Dedifferentiated amniotic fluid mesenchymal stem cell (primary cell): ENCODE data around the gene STING1.
A peak's percentile ranks its signal among the peaks of the same experiment; 100 is the strongest.

Source experiments
- DNase-seq: peaks from one replicate; pipeline ENCODE4 v3.0.0-alpha.2; 2016; ENCODE audit errors: extremely low spot score

Gene STING1

DNA sequence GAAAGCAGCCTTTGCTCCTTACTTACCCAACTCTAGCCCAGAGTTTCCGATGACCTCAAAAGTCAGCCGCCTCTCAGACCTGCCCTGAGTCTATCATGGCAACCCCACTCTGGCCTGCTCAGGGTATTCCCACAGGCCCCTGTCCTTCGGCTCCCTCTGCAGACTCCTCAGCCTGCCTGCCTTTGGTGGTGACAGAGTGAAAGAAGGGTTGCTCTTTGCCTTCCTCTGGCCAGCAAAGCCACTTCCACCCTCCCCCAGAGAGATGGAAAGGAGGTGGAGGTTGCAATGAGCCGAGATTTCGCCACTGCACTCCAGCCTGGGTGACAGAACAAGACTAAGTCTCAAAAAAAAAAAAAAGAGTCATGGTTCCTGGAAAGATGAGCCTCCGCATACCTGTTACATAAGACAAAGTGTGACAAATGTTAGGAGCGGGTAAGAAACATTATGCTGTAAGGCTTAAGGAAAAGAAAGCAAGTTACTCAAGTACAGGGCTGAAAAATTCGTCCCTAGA lies 14.1 kb downstream of the STING1 start:
- DNase-seq: no peak

GRCh38 chr5:139462586-139463276 lies 19.8 kb downstream of the STING1 start, which contains the start of gene ECSCR:
Gene ECSCR (minus strand): TSS chr5:139462743. CDS start chr5:139462670, 73 bp downstream.
- DNase-seq: no peak

GRCh38 chr5:139461698-139462097 lies 20.9 kb downstream of the STING1 start:
- no peak for DNase-seq

DNA sequence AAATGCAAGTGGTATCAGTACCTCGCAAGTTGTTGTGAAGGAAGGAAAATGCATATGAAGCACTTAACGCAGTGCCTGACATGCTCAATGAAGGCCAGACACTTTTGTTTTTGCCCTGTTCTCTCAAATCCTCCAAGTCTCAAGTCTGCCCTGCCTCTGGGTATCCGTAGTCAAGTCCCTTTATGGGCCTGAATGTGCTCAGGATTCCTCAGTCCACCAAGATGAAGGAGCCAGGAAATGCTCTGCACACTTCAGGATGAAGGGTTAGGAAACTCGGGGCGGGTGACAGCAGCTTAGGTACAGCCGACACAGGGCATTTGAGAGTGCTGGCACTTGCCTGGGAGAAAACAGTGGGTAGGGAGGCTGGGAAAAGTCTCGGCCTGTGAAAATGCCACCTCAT lies 21.4 kb downstream of the STING1 start:
- DNase-seq: no peak

GRCh38 chr5:139460455-139460854 lies 22.1 kb downstream of the STING1 start:
- DNase-seq: no peak

GRCh38 chr5:139459451-139459934 lies 23.1 kb downstream of the STING1 start:
- no peak for DNase-seq

GRCh38 chr5:139458580-139459407 lies 23.8 kb downstream of the STING1 start:
- DNase-seq: no peak

DNA sequence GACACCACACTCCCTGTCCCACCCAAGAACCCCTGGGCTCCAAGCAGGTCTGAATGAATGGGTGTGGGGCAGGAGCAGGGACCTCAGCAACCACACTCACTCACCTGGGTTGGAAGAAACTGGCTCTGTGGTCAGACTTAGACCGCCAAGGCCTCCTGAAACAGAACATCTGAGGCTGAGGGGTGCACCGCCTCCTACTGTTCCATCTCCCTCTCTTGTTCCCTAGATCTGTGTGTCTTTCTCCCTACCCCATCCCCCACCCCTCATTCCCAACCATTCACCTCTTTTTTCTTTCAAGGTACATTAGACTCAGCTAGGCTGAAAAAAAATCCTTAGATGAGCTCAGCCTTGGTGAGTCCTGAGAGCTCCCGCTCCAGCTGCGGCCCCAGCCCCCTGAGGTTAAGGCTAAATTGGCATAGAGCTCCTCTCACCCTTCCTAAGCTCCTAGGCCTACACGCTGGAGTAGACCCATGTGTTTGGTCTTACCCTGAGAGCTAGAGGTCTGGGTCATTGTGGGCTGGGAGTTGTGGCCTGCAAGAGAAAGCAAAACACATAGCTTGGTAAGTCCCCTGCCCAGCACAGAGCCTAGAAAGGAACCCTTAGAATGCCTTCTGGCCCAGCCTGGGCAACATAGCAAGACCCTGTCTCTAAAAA lies 24.8 kb downstream of the STING1 start:
- no peak for DNase-seq

- DNase-seq: no peak
Observed at GRCh38 chr5:139457241-139457640, 25.3 kb downstream of the STING1 start.

- no peak for DNase-seq
Observed at GRCh38 chr5:139456776-139457175, 25.8 kb downstream of the STING1 start.

DNA sequence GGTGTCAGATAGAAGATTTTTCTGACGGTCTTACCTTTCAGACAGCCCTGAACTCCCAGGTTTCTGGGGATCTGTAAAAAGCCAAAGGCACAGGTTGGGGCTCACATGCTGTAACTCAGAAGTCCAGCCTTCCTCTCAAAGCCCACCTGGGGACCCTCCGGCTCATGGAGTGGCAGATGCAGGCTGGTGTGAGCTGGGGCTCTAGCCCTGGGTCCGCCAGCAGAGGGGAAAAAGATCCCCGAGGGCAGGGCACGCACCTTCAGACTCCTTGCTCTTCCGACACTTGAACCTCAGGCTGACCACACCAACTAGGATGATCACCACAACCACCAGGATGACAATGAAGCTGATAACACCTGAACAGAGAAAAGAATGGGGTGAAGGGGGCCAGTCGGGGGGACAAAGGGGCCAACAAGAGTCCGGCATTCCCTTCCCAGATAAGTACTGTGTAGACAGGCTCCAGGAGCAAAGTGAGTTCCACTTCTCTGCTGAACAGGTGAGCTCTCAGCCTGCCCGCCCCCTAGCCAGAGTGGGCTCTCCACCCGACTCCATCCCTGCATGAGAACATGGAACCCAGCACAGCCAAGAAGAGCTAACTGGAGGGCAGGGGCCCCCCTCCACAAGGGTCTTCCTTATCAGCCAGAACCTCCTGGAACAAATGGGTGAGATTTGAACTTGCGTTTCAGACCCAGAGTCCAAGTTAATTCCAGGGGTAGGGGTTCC lies 27.8 kb downstream of the STING1 start:
- DNase-seq: no peak

DNA sequence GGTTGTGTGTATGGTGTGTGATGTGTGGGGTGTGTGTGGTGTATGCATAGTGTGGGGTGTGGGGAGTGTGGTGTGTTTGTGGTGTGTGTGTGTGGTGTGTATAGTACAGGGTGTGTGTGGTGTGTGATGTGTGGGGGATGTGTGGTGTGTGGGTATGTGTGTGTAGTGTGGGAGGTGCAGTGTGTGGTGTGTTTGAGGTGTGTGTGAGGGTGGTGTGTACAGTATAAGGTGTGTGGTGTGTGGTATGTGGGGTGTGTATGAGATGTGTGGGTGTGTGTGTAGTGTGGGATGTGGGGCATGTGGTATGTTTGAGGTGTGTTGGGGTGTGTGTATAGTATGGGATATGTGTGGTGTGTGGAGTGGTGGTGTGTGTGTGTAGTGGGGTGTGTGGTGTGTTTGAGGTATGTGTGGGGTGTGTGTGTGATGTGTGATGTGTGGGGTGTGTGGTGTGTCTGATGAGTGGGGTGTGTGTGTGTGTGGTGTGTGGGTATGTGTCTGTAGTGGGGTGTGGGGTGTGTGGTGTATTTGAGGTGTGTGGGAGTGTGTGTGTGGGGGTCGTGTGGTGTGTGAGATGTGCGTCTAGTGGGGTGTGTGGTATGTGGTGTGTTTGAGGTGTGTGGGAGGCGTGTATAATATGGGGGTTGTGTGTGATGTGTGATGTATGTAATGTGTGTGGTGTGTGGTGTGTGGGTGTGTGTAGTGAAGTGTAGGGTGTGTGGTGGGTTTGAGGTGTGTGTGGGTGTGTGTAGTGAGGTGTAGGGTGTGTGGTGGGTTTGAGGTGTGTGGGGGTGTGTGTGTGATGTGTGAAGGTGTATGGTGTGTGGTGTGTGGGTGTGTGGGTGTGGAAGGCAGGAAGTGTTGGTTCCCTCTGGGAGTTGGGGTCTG lies 28.6 kb downstream of the STING1 start:
- DNase-seq: no peak

DNA sequence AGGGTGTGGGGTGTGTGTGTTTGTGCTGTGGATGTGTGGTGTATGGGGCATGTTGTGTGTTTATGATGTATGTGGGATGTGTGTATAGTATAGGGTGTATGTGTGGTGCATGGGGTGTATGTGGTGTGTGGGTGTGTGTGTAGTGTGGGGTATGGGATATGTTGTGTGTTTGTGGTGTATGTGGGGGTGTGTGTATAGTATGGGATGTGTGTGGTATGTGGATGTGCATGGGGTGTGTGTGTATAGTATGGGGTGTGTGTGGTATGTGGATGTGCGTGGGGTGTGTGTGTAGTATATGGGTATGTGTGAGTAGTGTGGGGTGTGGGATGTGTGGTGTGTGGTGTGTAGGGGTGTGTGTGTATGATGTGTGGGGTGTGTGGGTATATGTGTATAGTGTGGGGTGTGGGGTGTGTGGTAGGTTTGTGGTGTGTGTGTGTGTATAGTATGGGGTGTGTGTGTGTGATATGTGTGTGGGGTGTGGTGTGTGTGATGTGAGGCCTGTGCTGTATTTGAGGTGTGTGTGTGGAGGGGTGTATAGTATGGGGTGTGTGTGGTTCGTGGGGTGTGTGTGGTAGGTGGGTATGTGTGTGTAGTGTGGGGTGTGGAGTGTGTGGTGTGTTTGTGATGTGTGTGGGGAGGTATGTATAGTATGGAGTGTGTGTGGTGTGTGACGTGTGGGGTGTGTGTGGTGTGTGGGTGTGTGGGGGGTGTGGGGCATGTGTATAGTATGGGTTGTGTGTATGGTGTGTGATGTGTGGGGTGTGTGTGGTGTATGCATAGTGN lies 30.5 kb downstream of the STING1 start:
- no peak for DNase-seq

DNA sequence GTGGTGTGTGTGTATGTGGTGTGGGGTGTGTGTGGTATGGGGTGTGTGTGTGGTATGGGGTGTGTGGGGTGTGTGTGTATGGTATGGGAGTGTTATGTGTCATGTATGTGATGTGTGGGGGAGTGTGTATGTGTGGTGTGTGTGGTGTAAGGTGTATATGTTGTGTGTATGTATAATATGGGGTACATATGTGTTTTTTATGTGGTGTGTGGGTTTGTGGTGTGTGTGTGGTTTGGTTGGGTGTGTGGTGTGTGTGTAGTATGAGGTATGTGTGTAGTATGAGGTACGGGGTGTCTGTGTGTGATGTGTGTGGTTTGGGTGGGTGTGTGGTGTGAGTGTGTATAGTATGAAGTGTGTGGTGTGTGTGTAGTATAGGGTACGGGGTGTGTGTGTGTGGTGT lies 31.4 kb downstream of the STING1 start:
- DNase-seq: no peak

DNA sequence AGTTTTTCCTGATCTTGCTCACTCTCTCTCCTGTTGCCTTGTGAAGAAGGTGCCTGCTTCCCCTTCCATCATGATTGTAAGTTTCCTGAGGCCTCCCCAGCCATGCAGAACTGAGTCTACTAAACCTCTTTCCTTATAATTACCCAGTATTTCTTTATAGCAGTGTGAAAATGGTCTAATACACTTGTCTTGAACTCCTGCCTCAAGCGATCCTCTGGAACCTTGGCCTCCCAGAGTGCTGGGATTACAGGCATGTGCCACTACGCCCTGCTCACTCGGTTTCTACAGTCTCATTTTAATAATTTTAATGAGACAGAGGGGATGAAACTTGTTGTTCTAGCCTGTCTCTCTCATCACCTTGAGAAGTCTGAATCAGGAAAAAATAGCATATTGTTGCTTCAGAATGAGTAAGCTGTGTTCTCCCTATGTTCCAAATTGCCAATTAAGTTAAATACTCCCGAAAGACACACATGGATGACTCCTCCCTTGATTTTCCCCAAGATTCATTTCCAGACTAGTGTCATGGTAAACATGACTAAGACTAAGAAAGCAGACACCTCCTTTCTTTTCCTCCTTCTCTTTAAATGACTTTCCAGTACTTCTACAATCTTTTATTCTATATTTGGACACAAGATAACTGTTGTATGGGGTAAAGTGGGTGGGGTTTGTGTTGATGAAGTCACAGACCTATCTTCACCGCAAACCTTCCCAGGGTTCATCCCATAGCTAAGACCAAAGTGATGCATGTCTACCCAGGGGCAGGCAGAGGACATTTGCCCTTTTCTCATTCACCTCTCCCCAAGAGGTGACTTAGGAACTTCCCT lies 35.4 kb downstream of the STING1 start:
- DNase-seq: no peak

DNA sequence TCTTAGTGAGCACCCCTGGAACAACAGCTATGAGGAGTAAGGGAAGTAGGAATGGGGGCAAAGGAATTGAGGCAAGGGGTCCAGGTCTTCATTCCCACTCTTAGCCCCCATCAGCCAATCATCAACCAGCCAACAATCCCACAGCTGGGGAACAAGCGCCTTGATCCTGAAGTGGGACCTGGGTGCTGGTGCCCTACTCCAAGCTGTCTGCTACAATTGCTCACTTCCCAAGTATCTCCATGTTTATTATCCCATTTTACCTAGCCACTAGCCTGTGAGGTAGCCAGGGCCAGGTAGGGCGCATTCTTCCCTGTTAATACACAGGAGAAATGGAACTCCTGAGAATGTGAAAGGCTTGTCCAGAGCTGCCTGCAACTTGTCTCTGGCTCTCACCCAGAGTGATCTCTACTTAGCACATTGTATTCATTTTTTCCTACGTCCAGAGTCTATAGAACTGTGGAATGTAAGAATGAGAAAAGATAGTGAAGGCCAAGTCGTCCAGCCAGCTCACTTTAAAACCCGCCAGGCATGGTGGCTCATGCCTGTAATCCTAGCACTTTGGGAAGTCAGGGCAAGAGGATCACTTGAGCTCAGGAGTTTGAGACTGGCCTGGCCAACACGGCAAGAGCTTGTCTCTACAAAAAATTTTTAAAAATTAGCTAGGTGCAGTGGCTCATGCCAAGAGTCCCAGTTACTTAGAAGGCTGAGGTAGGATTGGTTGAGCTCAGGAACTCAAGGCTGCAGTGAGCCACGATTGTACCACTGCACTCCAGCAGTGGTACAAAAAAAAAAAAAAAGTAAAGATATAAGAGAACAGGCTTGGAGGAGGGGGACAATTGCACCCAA lies 37.0 kb downstream of the STING1 start:
- DNase-seq: peak; percentile 61

DNA sequence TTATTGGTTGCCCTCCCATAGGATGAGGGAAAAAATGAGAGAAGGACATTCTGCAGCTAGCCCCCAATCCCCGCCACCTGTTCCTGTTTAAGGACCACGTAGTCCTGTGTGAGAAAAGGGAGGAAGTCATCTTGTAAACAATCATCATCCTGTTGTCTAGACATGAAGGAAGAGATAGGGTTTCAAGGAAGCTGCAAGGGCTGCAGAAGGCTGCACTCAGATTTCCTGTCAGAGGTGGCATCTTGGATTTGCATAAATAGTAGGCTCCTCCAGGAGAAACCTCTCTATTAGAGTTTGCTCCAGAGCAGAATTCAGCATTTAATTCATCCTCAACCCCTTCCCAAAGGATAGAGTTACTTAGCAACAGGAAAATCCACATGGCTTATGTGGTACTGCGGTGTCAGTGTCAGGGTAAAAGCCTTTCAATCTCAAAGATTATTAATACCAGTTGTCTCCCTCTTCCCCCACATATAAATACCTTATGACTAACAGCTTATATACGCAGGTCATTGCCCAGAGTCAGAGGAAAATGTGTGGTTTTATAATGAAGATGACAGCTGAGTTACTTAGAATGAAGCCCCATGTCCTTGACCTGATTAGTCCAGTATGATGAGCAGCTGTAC lies 38.6 kb downstream of the STING1 start:
- DNase-seq: no peak
